WI38 (cell line): Measurements from ENCODE around the gene YJU2.

ENCODE experiments used
- H3K4me3 ChIP-seq: 2 replicates; pipeline ENCODE4 v1.5.1; 2011; ENCODE audit warnings: low read depth, mild to moderate bottlenecking, control low read depth, low read length
- TF ChIP-seq, protein P1 (sequence below): IDR thresholded peaks from 2 replicates; pipeline ENCODE4 v1.5.1; 2012; ENCODE audit warnings: low read depth, mild to moderate bottlenecking, control low read depth, low read length

Gene YJU2

DNA sequence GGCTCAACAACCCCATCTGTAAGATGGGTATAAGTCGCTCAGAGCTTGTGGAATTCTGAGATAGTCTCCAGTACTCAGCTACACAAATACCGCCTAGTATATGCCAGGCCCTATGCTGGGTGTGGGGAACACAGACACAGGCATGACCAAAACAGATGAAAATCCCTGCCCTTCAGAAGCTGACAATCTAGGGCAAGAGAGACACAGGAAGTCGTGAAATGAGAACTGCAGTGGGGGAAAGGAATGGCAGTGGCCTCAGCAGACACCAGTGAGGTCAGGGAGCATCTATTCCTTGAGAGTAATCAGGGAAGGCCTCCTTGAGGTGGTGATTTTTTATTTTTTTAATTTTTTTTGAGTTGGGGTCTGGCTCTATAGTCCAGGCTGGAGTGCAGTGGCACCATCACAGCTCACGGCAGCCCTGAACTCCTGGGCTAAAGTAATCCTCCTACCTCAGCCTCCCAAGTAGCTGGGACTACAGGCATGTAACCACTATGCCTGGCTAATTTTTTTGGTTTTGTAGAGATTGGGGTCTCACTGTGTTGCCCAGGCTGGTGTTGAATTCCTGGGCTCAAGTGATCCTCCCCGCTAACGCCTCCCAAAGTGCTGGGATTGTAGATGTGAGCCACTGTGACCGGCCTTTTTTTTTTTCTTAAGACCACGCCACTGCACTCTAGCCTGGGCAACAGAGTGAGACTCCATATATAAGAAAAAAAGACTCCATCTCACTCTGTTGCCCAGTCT is 52.1 kb downstream of the YJU2 start:
- no peak overlapping the region for H3K4me3 ChIP-seq
- TF ChIP-seq, protein P1, sequence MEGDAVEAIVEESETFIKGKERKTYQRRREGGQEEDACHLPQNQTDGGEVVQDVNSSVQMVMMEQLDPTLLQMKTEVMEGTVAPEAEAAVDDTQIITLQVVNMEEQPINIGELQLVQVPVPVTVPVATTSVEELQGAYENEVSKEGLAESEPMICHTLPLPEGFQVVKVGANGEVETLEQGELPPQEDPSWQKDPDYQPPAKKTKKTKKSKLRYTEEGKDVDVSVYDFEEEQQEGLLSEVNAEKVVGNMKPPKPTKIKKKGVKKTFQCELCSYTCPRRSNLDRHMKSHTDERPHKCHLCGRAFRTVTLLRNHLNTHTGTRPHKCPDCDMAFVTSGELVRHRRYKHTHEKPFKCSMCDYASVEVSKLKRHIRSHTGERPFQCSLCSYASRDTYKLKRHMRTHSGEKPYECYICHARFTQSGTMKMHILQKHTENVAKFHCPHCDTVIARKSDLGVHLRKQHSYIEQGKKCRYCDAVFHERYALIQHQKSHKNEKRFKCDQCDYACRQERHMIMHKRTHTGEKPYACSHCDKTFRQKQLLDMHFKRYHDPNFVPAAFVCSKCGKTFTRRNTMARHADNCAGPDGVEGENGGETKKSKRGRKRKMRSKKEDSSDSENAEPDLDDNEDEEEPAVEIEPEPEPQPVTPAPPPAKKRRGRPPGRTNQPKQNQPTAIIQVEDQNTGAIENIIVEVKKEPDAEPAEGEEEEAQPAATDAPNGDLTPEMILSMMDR: no peak

DNA sequence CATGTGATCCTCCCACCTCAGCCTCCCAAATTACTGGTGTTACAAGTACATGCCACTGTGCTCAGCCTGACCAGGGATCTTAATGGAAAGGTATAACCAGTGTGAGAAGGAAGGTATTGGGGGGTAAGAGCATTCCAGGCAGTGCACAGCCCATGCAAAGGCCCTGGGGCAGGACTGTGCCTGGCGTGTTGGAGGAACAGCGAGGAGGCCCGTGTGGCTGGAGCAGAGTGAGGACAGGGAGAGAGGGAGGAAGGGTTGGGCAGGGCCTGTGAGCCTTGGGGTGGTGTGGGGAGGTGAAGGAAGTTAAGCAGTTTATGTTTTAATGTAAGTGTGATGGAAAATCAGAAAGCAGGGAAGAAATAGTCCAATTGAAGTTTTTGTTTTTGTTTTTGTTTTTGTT is 53.7 kb downstream of the YJU2 start:
- no peak overlapping the region for H3K4me3 ChIP-seq
- TF ChIP-seq, protein P1: no peak

DNA sequence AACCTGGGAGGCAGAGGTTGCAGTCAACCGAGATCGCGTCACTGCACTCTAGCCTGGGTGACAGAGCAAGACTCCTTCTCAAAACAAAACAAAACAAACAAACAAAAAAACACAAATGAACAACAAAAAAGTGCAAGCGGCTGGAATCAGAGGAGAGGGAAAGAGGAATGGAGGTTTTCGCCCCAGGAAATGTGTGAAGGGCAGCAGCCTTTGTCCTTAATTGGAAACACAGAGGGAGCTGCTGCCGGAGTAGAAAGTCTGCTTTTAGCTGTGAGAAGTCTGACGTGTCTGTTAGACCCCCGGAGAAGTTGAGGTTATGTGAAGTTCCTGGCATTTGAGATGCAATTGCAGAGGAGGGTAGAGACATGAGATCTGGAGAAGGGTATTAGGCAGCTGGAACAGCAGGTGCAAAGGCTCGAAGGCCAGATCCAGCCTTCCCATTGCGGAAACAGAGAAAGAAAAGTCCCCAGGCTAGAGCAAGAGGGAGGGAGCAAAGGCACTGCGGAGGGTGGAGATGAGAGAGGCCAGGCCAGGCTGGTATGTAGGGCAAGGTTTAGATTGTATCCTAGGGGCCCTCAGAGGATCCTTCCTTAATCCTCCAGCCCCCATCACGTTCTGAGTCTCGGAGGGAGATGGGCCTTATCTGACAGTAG is 54.8 kb downstream of the YJU2 start:
- TF ChIP-seq, protein P1: no peak
- no peak overlapping the region for H3K4me3 ChIP-seq

DNA sequence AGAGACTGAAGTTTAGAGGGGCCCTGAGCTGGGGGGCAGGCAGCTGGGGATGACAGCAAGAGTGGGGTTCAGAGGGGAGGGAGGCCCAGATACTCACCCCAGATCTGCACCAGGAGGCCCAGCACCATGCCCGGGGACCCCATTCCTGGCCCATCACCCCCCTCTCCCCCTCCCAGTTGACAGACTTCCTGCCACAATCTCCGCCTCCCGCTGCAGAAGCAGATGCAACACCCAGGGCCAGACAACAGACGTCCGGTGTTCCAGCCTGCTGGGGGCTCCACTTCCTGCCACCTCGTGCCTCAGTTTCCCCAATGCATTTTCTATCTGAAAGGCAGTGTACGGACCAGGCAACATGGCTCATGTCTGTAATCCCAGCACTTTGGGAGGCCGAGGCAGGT is 55.4 kb downstream of the YJU2 start, which contains the start of gene TMIGD2:
Gene TMIGD2, minus strand, starts transcription at position 147 of the 398 bp plus-strand sequence. Its CDS starts 4 bp downstream, at position 143.
- H3K4me3 ChIP-seq: no peak within 1 kb of the TSS
- TF ChIP-seq, protein P1: no peak

DNA sequence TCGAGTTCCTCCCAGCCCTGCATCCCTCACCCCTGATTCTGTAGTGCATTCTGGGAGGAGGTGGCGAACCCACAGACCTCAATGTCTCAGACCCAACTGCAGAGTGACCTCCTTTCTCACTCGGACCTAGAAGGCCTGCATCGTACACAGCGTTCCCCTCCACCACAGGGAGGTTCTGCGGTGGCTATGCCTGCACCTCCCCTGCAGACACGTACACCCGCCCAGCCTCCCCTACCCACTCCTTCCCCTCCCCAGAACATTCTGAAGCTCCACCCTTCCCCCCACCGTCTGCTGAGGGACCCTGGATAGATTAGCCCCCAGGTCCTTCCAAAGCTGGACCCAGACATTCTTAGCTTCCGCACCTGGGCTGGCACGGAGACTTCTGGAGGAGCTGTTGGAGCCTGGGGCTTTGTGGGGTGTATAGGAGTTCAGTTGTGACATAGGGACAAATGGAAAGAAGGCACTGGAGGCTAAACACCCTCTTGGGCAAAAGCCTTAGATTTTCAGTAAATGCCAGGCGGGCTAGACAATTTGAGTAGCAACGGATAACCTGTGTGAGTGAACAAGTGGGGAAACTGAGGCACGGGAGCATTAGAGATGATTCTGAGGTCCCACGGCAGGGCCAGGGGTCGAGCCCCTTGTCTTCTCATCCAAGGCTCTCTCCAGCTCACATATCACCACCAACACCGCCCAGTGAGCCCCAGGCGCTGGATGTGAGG is 57.1 kb downstream of the YJU2 start:
- TF ChIP-seq, protein P1: no peak
- H3K4me3 ChIP-seq: no peak overlapping the region

DNA sequence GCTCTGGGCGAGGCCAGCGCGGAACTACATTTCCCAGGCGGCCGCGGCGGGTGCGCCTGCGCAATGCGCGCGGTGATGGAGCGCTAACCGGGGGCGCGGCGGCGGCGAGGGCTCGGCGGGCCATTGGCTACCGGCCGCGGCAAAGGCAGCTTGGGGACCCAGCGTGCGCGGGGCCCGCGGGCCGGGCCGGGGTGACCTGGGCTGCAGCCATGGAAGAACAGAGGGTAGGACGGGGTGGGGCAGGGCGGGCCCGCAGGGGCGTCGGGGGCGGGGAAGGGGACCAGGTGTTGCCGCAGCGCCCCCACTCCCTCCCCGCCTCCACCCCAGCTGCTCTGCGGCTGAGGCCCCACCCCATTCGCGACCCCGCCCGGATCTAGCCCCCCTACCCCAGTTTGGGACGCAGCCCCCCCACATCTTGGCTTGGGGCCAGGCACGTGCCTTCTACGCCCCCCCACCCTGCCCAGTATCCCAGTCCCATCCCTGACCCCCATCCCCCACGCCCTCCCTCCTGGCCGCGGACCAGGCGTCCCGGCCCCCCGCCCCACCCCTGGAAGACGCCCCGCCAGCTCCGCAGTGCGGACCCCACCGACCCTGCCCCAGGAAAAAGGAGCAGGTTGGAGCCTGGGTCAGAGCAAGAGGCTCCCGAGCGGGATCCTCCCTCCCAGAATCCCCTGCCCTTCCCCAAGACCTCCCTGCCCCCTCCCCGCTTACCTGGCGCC is 57.8 kb downstream of the YJU2 start, which contains the start of gene FSD1:
Gene FSD1, plus strand, starts transcription at position 61 of the 719 bp plus-strand sequence. Its CDS starts 149 bp downstream, at position 210.
- H3K4me3 ChIP-seq: peak within 1 kb of the TSS; percentile 43
- TF ChIP-seq, protein P1: no peak
